GM18858 (cell line): ENCODE measurements around the gene HIVEP1.
"Not testable (repeated sequence)": the region's sequence is repeated elsewhere in the genome, so short reads cannot be mapped to it uniquely, and the experiment has no call there.

Experiments used
- ATAC-seq: cut with Tn5 transposase; IDR thresholded peaks from one replicate; pipeline ENCODE4 v1.9.1; 2021; ENCODE audit not compliant: unreplicated experiment

The HIVEP1 gene

GRCh38 chr6:12082368-12082767, 70.3 kb downstream of the HIVEP1 start:
- no peak for ATAC-seq

DNA sequence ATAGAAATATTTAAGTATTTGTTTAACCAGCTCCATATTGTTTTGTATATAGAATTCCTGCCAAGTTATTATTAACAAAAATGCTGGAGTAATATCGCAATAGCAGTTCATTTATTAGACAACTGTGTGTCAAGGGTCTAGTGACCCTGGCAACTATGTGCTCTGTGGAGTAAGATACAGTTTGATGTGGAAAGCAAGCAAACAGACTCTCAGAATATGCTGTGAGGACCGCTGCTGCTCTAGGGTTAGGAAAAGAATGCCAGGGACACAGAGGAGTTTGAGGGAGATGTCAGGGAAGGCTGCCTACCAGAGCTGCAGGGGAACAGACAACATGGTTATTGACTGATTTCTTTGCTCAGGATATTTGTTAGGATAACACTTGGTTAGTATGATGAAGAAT, 71.2 kb downstream of the HIVEP1 start:
- no peak for ATAC-seq

- no peak for ATAC-seq
These were observed 71.7 kb downstream of the HIVEP1 start for GRCh38 chr6:12083763-12084162.

GRCh38 chr6:12084681-12085080, 72.6 kb downstream of the HIVEP1 start:
- ATAC-seq = no peak

- no peak for ATAC-seq
These were observed 76.4 kb downstream of the HIVEP1 start for GRCh38 chr6:12088531-12088930.

- ATAC-seq = no peak
These were observed 78.6 kb downstream of the HIVEP1 start for GRCh38 chr6:12090714-12091113.

GRCh38 chr6:12092762-12093161, 80.7 kb downstream of the HIVEP1 start:
- no peak for ATAC-seq

- ATAC-seq = no peak
These were observed 82.6 kb downstream of the HIVEP1 start for GRCh38 chr6:12094689-12095088.

DNA sequence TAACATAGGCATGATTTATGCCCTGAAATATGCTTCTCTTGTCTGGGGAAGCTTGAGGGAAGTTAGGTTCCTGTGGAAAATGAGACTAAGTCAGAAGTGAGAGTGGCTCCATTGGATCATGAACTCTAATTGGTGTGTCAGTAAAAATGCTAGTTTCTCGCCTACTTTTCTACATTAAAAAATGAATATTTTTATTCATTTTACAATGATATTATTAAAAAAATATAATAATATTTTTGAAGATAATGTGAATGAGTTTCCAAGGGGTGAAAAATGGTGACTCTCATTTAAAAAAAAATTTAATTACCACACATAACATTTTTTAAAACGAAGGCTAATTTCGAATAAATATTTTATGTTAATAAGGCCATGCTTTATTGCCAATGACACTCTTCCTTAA, 84.2 kb downstream of the HIVEP1 start:
- no peak for ATAC-seq

GRCh38 chr6:12097791-12098190, 85.7 kb downstream of the HIVEP1 start:
- ATAC-seq = no peak

DNA sequence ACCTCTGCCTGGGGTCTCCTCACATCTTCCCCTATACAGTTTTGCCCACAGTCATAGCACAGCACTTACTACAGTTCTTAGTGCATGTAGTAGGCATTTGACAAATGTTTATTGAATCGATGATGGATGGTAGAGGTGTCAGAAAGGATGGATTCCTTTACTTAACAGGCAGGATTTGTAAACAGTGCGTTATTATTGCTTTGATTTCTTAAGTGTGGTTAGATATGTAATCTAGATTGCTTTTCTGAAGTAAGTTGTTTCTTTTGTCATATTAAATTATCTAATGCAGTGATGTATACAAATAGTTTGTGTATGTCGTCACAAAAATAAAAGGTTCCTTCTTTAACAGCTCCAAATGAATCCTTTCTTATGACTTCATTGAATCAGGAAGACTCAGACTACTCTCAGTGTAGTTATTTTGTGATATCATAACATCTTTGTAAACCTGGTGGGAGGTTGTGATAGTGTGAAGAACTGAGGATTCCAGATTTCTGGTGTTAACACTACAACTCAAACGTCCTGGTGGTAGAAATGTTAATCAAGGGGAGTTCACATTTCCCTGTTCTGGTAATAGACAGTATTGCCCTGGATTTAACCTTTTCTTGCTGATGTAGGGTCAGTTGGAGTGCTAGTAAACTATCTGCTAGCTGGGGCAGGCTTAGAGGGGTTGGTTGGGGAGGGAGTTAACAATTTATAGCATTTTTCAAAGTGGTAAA, 87.7 kb downstream of the HIVEP1 start:
- no peak for ATAC-seq

GRCh38 chr6:12101048-12101447, 88.9 kb downstream of the HIVEP1 start:
- ATAC-seq = no peak

- ATAC-seq = no peak
These were observed 89.7 kb downstream of the HIVEP1 start for GRCh38 chr6:12101653-12102312.

GRCh38 chr6:12102350-12102749, 90.2 kb downstream of the HIVEP1 start:
- no peak for ATAC-seq

- no peak for ATAC-seq
These were observed 91.0 kb downstream of the HIVEP1 start for GRCh38 chr6:12103158-12103557.

DNA sequence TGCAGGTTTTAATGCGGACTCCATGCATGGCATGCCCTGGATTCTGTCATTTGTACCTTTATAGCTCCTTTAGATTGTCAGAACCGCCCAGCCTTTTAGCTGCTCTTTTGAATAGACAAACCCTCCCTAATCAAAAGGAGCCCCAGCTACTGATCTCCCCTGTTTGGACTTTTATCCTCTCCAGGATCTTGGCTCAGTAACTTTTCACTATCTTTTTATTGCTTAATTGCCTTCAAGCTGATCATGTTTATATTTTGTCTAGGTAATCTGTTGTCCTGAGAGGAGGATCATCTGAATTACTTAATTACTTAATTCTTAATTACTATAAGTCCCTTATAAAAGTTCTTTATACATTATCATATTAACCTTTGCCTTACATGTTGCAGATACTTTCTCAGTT, 93.2 kb downstream of the HIVEP1 start:
- ATAC-seq = no peak

DNA sequence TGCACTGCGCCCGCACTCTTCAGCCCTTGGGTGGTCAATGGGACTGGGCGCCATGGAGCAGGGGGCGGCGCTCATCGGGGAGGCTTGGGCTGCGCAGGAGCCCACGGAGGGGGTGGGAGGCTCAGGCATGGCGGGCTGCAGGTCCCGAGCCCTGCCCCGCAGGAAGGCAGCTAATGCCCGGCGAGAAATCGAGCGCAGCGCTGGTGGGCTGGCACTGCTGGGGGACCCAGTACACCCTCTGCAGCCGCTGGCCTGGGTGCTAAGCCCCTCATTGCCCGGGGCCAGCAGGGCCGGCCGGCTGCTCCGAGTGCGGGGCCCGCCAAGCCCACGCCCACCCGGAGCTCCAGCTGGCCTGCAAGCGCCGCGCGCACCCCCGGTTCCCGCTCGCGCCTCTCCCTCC, 96.3 kb downstream of the HIVEP1 start:
- not testable (repeated sequence) for ATAC-seq

- ATAC-seq = no peak
These were observed 98.6 kb downstream of the HIVEP1 start for GRCh38 chr6:12110523-12111362.

DNA sequence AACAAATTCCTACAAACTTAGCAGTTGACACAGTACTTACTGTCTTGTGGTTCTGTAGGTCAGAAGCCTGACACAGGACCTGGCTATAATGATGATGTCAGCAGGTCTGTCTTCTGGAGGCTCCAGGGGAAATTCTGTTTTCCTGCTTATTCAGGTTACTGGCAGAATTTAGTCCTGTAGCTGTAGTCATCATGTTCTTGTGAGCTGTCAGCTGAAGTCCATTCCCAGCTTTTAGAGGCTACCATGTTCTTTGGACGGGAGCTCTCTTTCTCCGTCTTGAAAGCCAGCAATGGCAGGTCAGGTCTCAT, 99.2 kb downstream of the HIVEP1 start:
- no peak for ATAC-seq

DNA sequence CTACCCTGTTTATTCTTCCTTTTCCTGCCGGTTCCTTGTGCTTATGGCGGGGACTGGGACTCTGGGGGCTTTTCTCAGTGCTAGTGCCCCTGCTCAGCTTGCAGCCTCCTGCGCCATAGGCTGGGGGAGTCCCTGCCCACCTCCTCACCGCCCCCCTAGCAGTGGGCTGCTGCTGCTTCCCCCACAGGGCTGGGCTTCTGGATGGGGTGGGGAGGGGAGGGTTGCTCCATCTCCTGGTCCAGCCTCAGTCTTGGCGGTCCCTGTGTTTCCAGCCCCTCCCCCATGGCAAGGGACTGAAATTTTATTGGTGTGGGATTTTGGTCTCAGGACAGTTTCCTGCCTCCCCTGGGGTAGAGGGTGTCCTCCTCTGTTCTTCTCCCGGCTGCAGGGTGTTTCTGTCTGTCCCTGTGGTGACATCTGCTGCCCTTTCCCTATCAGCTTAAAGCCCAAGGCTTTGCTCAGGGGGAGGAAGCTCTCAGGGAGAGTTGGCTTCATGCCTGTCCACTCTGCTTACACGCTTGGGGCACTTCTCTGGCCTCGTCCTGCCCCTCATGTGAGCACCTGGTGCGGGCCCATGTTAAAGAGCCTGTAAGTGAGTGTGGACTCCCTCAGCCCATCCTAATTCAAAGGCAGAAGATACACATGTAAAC, 100.6 kb downstream of the HIVEP1 start:
- ATAC-seq = no peak

DNA sequence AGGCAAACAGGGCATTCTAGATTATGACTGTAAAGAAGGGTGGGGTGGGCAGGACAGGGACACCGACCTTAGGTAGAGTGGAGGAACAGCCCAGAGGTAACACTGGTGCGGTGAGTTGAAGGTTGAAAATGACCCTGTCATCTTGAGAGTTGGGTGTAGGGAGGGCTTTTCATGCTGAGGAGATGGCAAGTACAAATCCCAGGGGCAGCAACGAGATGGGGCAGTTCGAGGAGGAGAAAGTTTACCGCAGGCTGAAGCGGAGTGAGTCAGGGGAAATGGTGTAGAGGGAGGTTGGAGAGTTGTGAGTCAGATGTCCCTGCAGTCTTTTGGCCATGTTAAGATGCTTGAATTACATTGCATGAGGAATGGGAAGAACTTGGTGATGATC, 101.1 kb downstream of the HIVEP1 start:
- ATAC-seq = no peak

DNA sequence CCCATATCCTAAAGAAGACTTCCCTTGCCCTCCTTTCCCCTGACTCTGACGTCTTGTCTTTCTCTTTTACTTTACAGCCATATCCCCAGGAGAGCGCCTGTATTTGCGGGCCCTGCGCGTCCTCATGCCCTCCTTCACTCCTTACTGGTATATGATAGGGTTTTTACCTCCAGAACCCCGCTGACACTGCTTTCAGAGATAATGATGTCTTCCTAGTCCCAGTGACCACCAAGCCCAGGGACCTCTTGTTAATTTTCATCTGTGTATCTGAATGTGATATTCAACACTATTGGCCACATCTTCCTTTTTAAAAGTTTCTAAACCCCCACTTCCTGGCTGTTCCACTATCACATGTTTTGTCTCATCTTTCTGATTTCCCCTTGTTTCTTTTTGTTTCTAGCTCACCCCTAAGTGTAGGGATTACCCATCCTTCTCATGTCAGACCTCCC, 102.0 kb downstream of the HIVEP1 start:
- ATAC-seq = no peak
